Hepatocyte (in vitro differentiated cells): ENCODE data around the gene MXRA7.

Experiments used
- EZH2 ChIP-seq: fragments of 200-600 bp; sonication (generic); IDR thresholded peaks from 2 replicates; pipeline ENCODE4 v1.6.1; 2016; ENCODE audit warnings: antibody characterized with exemption, mild to moderate bottlenecking, borderline replicate concordance
- TF ChIP-seq, protein P1 (sequence below): fragments of 200-600 bp; sonication (generic); IDR thresholded peaks from 2 replicates; pipeline ENCODE4 v1.5.1; 2016; ENCODE audit warnings: antibody characterized with exemption, mild to moderate bottlenecking; ENCODE audit not compliant: poor library complexity

DNA sequence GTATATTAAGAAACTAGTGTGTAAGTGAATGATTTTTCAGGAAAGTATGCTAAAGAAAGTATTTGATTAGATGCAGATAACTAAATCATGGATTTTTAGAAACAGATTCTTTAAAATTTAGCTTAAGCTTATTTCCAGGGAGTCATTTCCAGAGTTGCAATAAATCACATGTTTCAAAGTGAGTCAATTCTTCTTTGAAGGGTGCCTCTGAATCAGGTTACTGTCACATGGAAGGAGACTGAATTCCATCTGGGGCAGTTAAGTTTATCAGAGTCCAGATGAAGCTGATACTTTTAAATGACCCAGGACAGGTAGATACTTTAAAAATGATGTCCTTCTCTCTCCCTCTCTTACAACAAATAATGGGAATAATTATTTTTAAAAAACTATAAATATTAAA is 32.2 kb upstream of the MXRA7 start:
- TF ChIP-seq, protein P1, sequence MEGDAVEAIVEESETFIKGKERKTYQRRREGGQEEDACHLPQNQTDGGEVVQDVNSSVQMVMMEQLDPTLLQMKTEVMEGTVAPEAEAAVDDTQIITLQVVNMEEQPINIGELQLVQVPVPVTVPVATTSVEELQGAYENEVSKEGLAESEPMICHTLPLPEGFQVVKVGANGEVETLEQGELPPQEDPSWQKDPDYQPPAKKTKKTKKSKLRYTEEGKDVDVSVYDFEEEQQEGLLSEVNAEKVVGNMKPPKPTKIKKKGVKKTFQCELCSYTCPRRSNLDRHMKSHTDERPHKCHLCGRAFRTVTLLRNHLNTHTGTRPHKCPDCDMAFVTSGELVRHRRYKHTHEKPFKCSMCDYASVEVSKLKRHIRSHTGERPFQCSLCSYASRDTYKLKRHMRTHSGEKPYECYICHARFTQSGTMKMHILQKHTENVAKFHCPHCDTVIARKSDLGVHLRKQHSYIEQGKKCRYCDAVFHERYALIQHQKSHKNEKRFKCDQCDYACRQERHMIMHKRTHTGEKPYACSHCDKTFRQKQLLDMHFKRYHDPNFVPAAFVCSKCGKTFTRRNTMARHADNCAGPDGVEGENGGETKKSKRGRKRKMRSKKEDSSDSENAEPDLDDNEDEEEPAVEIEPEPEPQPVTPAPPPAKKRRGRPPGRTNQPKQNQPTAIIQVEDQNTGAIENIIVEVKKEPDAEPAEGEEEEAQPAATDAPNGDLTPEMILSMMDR = no peak
- no peak for TF ChIP-seq EZH2
